NCI-H2196 (cell line): ENCODE measurements around the gene HOXB3.

Source experiments
- DNase-seq: peaks from one replicate; lab custom pipeline; 2025; ENCODE audit not compliant: unreplicated experiment; lab: John Stamatoyannopoulos, UW

HOXB3 gene

GRCh38 chr17:48626245-48627117 lies 36.4 kb upstream of the HOXB3 start, which contains the start of gene HOXB9:
Gene HOXB9 (minus strand): TSS chr17:48626358. CDS start chr17:48626269, 89 bp downstream.
- DNase-seq, result peak; percentile 34

DNA sequence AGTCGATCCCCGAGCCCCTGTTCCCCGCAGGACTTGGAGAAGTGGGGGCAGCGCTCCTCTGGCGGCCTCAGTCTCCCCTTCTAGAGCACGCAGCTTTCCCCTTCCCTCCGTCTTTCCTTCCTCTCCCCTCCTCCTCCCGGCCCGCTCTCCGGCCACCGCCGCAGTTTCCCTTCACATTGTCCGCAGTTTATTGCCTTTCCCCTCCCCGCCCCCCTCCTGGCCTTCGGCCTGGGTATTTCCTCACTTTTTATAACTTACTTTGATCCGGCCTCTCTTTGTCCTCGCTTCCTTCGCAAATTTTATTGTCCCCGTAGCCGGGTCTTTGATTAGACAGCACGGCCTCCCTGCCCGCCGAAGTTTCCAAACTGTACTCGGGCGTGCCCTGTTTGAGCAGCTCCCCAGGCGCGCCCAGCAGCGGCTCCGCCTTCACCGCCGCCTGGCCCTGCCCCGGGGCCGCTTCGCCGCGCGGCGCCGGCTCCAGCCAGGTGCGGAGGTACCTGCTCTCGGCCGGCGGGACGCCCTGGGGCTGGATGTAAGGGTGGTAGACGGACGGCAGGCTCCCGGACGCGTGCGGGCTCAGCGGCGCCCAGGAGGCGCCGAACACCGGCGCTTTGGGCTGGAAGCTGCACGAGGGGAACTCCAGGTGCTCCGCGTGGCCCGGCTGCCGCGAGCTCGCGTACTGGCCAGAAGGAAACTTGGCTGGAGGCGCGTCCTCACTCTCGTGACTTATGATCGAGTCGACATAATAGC lies 35.6 kb upstream of the HOXB3 start:
- peak; percentile 41 for DNase-seq

DNA sequence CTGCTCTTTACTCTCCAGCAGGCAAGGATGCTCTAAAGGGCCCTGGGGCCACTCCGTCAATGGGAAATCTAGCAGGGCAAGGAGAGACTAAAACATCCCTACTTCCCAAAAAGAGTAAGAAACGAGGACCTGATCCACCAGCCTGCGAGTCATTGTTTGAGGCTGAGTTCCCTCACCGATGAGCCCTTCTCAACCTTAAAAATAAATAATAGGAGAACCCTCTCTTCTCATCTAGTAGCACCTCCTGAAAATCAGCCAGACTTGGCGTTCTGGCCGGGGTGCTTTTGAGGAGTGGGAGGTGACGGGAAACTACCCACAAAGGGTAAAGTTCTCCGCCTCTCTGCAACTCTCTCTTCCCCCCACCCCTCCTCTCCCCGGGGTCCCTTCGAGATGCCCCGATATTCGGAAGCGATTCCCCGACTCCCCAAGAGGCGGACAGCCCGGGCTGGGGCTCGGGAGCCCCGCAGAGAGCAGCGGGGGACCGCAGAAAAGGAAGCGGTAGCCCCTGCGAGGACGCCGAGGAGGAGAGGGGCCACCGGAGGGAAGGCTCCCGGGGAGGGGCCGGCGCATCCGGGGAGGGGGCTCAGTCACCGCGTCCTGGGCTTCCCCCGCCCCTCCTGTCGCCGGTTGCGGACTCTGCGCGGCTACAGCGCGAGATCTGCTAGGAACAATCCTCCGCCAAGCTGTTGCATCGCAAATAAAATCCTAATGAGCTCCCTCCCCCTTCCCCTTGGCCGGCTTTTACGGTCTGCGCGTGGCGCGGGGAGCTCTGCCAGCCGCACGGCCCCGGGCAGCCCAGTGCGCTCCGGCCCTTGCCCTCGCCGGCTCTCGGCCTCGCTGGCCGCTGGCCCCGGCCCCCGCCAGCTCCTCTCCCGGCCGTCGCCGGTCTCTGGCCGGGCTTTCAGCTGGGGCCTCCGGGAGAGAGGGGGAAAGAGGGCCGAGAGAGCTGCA lies 34.8 kb upstream of the HOXB3 start:
- DNase-seq, result peak; percentile 18

- DNase-seq, result no peak
These were observed 34.1 kb upstream of the HOXB3 start for GRCh38 chr17:48624118-48624517.

- DNase-seq, result no peak
These were observed 33.5 kb upstream of the HOXB3 start for GRCh38 chr17:48623583-48623982.

GRCh38 chr17:48622857-48623256 lies 32.8 kb upstream of the HOXB3 start:
- no peak for DNase-seq

DNA sequence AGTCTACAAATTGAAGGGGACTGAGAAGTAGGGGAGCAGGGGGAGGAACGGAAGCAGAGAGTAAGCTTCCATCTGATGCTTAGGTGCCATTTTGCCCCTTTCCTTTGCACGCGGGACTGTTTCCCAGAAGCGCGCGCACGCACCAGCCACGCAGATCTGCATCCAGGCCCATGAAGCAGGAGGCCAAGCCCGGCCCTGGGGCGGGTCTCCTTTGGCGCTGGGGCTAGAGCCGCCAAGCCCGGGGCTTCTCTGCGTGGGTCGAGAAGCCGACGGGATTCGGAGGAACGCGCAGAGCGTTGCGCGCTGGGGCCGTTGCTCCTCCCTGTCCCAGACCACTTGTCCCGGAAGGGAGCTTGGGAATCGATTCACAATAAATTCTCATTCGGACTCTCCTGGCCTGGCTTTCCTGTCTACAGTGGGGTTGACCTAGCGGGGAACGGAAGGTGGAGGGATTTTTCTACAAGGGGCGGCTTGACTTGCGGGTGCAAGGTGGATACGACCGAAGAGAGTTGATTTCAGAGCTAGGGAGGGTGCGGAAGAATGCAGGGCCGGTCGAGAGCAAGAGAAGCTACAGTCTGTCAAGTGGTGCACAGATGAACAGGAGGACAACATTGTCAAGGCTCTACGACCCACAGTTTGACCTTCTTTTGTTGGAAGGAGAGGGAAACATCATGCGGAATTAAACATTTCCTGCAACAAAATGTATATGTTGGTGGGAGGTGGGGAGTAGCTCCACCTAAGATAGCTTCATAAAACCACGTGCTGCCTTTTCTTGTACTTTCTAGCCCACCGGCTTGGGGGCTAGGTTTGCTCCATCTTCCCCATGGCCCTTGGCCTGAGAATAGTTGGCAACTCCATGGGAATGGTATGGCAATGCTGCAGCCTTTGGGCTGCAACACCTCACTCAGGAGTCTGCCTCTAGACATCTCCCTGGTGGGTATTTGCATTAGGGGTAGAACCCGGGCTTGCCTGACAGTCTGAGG lies 31.7 kb upstream of the HOXB3 start:
- no peak for DNase-seq

- no peak for DNase-seq
These were observed 30.6 kb upstream of the HOXB3 start for GRCh38 chr17:48620461-48621139.

DNA sequence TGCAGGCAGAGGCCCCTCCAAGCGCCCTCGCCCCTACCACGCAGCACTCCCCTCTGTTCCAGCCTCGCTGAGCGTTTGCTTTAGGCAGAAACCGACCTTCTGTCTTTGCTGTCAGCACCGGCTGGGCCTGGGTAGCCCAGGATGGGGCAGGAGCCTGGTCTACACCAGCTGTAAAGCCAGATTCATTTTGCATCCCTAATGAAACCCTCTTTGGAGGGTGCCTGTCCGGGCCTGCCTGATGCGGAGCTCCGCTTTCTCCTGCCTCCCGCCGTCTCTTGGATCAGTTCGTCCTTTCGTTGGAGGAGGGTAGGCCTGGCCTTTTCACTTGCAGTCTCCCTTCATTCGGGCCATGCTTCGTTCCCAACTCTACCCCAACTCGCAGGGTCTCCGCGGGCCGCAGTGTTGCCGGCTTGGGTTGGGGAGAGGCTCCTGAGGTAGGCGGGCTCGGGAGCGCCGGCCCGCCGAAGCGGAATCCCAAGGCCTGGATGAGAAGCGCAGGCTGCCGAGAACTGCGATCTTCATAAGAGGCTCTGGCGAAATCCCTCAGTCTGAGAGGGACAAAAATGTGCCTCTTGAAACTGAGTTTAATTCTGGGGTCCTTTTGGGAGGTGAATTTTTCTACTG lies 29.9 kb upstream of the HOXB3 start:
- no peak for DNase-seq

DNA sequence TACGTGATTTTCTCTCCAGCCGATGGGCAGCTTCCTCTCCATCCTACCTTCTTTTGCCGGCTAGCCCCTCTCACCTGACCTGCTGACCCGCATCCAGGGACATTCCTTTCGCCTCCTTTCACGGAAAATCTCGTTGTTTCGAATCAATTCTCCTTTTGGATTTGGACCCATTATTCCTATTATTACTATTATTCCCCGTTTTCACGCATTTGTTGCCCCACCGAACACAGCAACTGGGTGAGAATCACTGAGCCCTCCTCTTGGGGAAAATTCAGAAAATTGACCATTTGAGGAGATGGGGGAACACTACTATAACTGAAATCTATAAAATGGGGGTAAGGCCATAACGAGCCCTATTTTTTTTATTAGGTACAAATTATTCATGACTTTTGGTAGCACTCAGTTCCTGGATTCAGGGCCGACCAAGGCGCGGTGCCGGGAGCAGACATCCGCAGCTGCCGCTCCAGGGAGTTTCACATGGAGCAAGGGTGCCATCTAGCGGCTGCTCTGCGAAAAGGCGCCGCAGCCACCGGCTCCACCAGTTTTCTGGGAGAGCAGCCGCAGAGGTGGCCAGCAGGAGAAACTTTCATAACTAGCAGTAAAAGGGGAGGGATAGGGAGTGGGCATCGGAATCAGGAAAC lies 28.3 kb upstream of the HOXB3 start:
- peak; percentile 87 for DNase-seq

DNA sequence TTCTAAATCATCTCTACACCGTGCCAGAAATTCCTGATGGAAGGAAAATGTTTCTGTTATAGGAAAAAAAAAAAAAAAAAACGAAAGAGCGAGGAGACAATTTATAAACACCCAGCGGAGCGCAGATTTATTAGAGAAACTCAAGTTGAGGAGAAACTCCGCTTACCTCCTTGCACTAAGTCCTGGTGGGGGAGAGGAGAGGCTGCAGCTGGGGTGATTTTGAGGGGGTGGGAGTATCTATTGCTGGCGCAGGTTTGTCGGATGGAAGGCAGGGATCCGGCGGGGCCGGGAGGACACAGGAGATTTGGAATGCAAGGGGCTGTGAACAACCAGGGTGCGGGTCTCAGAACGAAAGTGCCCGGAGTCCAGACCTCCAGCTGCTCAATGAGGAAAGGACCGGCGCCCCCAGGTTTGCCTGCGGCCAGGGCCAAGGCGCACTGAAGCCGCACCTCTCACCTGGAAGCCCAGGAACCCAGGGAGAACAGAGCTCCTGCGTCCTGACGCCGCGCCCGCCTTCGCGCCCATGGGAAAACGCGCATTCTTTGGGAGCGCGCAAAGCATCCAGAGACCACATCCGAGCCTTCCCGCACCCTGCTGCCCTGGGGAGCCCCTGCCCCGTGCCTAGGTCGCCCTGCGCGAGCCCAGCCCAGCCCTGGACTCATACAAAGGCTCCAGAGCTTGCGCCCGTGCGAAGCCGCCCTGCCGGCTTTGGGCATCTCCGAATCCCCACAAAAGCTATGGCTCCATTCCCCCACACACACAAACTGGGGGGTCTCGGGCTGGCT lies 27.6 kb upstream of the HOXB3 start:
- DNase-seq, result no peak

GRCh38 chr17:48616717-48617470 lies 26.9 kb upstream of the HOXB3 start:
- no peak for DNase-seq

DNA sequence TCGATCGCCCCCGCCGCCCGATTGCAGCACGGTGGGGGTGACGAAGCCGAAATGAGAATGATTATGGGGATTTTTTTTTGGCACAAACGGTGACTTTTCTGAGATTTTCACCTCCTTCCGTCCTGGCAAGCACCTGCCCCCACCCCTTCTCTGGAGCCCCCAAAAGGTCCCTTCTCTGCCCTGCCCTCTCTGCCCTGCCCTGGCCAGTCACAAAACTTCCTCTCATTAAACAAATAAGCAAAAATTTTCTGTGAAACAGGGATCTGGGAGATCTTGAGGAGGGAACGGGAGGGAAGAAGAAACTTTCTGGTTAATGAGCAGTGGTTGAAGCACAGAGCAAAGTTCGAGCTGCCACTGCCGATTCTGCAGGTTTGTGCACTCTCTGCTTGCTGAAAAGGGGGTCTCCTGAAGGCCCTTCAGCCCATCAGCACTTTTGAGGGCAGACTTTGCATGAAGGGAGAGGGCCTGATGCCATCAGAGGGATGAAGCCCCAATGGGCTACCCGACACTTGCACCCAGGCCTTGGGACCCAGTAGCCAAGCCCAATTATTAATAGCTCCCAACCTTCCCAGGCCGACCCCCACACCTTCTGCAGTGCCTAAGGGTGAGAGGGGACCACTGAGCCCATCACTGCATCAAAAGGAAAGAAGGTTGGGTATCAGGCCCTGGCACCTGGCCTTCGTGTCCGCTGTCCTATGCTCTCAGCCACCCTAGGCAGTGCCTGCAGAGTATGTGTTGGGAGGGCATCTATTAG lies 26.1 kb upstream of the HOXB3 start:
- DNase-seq, result no peak

- no peak for DNase-seq
These were observed 25.3 kb upstream of the HOXB3 start, which contains the start of gene HOXB8 for GRCh38 chr17:48615047-48615962. Gene HOXB8 (minus strand): TSS chr17:48615292. CDS start chr17:48614704, 588 bp downstream.
